HepG2 (cell line): ENCODE data around the gene FAM50A. TPM values are rescaled to one million over a fixed set of nuclear protein-coding genes. Genes with fewer than 3 reads are reported as not detected.

ENCODE experiments used
- AGO2 ChIP-seq: fragments of 200-400 bp; formaldehyde crosslinking; optimal IDR thresholded peaks from 2 replicates; pipeline ENCODE3; 2017; ENCODE audit warnings: mild to moderate bottlenecking, low read depth, low read length, moderate library complexity
- ARID5B ChIP-seq: IDR thresholded peaks from 2 replicates; pipeline ENCODE4 v1.4.0; 2020; ENCODE audit warnings: mild to moderate bottlenecking, missing genetic modification reagents
- CEBPG ChIP-seq: IDR thresholded peaks from 2 replicates; pipeline ENCODE4 v1.6.1; 2016
- GPN1 ChIP-seq: sonication (generic); formaldehyde crosslinking; IDR thresholded peaks from 2 replicates; pipeline ENCODE4 v1.5.1; 2020; ENCODE audit warnings: missing genetic modification reagents, borderline replicate concordance
- HINFP ChIP-seq: sonication (generic); formaldehyde crosslinking; IDR thresholded peaks from 2 replicates; pipeline ENCODE4 v1.4.0; 2020; ENCODE audit warnings: low read depth, mild to moderate bottlenecking, missing genetic modification reagents
- MNT ChIP-seq: fragments of 450-650 bp; IDR thresholded peaks from 2 replicates; pipeline ENCODE4 v1.6.1; 2016
- MTF2 ChIP-seq: sonication (generic); formaldehyde crosslinking; IDR thresholded peaks from 2 replicates; pipeline ENCODE4 v1.5.0; 2020; ENCODE audit warnings: missing genetic modification reagents, borderline replicate concordance
- NFKB2 ChIP-seq: sonication (generic); formaldehyde crosslinking; IDR thresholded peaks from 2 replicates; pipeline ENCODE4 v1.4.0; 2020; ENCODE audit warnings: missing genetic modification reagents, borderline replicate concordance
- NR0B2 ChIP-seq: sonication (generic); formaldehyde crosslinking; IDR thresholded peaks from 2 replicates; pipeline ENCODE4 v1.4.0; 2020; ENCODE audit warnings: mild to moderate bottlenecking, missing genetic modification reagents
- ZBTB21 ChIP-seq: sonication (generic); formaldehyde crosslinking; IDR thresholded peaks from 2 replicates; pipeline ENCODE4 v1.4.0; 2020; ENCODE audit warnings: missing genetic modification reagents
- ZBTB7A ChIP-seq: sonication (generic); formaldehyde crosslinking; IDR thresholded peaks from 2 replicates; pipeline ENCODE4 v1.8.0; 2022; ENCODE audit warnings: mild to moderate bottlenecking, missing genetic modification reagents
- ZFX ChIP-seq: sonication (generic); formaldehyde crosslinking; IDR thresholded peaks from 2 replicates; pipeline ENCODE4 v1.4.0; 2020; ENCODE audit warnings: mild to moderate bottlenecking, low read depth, missing genetic modification reagents, moderate library complexity
- ZNF383 ChIP-seq: sonication (generic); formaldehyde crosslinking; IDR thresholded peaks from 2 replicates; pipeline ENCODE4 v1.4.0; 2020; ENCODE audit warnings: missing genetic modification reagents, mild to moderate bottlenecking, borderline replicate concordance
- ZNF451 ChIP-seq: sonication (generic); formaldehyde crosslinking; IDR thresholded peaks from 2 replicates; pipeline ENCODE4 v1.5.0; 2020; ENCODE audit warnings: mild to moderate bottlenecking, missing genetic modification reagents
- ZNF512B ChIP-seq: sonication (generic); formaldehyde crosslinking; IDR thresholded peaks from 2 replicates; pipeline ENCODE4 v1.5.1; 2020; ENCODE audit warnings: missing genetic modification reagents, mild to moderate bottlenecking, borderline replicate concordance
- ZNF629 ChIP-seq: sonication (generic); formaldehyde crosslinking; conservative IDR thresholded peaks from 2 replicates; pipeline ENCODE4 v1.5.0; 2020; ENCODE audit warnings: missing genetic modification reagents
- polyA plus RNA-seq, 8 experiments: library from polyadenylated mRNA; depleted of rRNA in 3 of 8; stranded (reverse) in 7 of 8; unstranded in 1 of 8; fragments of >200 nt; fragmentation: Illumina TruSeq in 4 of 8; extraction: Trizol in 4 of 8; gene quantifications; 2 replicates each; pipeline versions ENCODE4 v1.2.1 to v1.2.3, GENCODE V29; 2011 to 2016; ENCODE audit warnings: low read depth in 4 of 8, missing spikeins in 1 of 8, mixed read lengths in 1 of 8; ENCODE audit not compliant: insufficient read depth in 1 of 8
- total RNA-seq, 5 experiments: library from RNA; depleted of rRNA; stranded (reverse); fragments of >200 nt; fragmentation: Illumina TruSeq; extraction: Trizol; gene quantifications; 2 replicates each; pipeline ENCODE4 v1.2.3, GENCODE V29; 2016; ENCODE audit warnings: low read depth in 1 of 5

The FAM50A gene
- total and polyA plus RNA-seq, 2 of the 13 experiments (the other 11 are each of a cell fraction or from before 2014, with no cell fraction given), result 30.7 to 40.7 TPM

- TF ChIP-seq MNT (no peak), ZNF383 (no peak), MTF2 (no peak), AGO2 (peak; percentile 6), ZFX (peak; percentile 63), ZBTB7A (CRISPR knock-in tag) (no peak), ZNF451 (CRISPR knock-in tag) (no peak), GPN1 (CRISPR knock-in tag) (no peak), NR0B2 (CRISPR knock-in tag) (no peak), ZNF629 (CRISPR knock-in tag) (peak; percentile 73), HINFP (CRISPR knock-in tag) (no peak), NFKB2 (CRISPR knock-in tag) (no peak), ZBTB21 (no peak), ARID5B (CRISPR knock-in tag) (no peak), ZNF512B (CRISPR knock-in tag) (no peak), CEBPG (CRISPR knock-in tag) (no peak)
Measured at GRCh38 chrX:154443992-154444754, at the start of gene FAM50A (continued).
